HG03196 (cell line): ENCODE measurements around the gene ZNF837.
"Not testable (repeated sequence)": the region's sequence is repeated elsewhere in the genome, so short reads cannot be mapped to it uniquely, and the experiment has no call there.

Experiments used
- ATAC-seq: cut with Tn5 transposase; IDR thresholded peaks from one replicate; pipeline ENCODE4 v1.9.1; 2021; ENCODE audit not compliant: unreplicated experiment

ZNF837 gene

GRCh38 chr19:58351990-58352755 lies 28.7 kb downstream of the ZNF837 start:
- no peak for ATAC-seq

- no peak for ATAC-seq
These were observed 29.3 kb downstream of the ZNF837 start for GRCh38 chr19:58351558-58351878.

DNA sequence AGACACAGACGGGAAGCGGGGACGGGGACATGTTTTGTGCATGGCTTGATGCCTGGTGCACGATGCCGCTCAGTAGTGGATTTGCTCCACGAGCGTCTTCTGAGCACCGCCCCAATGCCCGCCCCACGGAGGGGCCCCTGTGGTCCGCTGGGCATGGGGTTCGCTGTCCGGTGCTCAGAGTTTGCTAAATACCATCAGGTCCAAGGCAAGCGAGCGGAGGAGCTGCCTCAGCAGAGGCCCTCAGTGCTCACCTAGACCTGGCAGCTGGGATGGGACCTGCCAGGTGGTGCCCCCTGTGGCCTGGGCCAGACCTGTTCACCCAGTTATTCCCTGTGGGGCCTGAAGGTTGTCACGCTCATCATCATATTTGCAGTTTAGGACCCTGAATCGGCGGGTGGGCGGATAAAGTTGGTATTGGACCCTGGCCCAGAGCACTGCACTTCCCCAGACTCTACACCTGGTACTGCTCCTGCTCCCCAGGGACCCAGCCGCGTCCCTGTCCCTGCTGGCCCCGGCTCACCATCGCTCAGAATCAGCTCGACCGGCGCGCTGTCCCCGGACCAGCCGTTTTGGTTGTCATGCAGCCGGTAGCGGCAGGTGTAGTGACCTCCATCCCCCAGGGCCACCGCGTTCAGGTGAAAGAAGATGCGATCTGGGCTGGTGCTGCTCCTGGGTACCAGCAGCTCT lies 29.8 kb downstream of the ZNF837 start:
- ATAC-seq, result no peak

GRCh38 chr19:58350001-58350861 lies 30.6 kb downstream of the ZNF837 start:
- no peak for ATAC-seq

GRCh38 chr19:58349590-58349989 lies 31.2 kb downstream of the ZNF837 start:
- no peak for ATAC-seq

DNA sequence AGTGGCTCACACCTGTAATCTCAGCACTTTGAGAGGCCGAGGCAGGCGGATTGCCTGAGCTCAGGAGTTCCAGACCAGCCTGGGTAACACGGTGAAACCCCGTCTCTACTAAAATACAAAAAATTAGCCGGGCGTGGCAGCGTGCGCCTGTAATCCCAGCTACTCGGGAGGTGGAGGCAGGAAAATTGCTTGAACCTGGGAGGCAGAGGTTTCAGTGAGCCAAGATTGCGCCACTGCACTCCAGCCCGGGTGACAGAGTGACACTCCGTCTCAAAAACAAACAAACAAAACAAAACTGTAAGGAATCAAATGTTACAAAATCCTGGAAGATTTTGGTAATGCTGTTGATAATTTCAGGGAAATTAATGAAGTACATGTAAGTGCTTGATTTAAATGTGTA lies 32.8 kb downstream of the ZNF837 start:
- not testable (repeated sequence) for ATAC-seq

GRCh38 chr19:58346961-58347929 lies 33.6 kb downstream of the ZNF837 start:
- peak; percentile 68 for ATAC-seq

- ATAC-seq, result no peak
These were observed 35.3 kb downstream of the ZNF837 start for GRCh38 chr19:58345558-58345957.

DNA sequence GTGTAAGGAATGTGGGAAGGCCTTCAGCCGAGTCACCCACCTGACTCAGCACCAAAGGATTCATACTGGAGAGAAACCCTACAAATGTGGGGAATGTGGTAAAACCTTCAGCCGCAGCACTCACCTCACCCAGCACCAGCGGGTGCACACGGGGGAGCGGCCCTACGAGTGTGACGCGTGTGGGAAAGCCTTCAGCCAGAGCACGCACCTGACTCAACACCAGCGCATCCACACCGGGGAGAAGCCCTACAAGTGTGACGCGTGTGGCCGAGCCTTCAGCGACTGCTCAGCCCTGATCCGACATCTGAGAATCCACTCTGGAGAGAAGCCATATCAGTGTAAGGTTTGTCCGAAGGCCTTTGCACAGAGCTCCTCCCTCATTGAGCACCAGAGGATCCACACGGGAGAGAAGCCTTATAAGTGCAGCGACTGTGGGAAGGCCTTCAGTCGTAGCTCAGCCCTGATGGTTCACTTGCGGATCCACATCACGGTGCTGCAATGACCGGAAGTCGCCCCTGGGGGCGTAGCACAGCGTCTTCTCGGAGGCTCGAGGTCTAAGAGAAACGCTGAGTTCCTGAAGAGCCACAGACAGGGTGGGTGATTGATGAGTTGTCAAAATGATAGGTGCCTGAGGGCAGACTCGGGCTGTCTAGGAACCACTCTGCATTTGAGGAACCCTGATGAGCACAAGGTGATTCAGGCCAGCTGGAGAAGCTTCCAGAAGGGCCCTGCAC lies 41.8 kb downstream of the ZNF837 start:
- ATAC-seq, result no peak

- no peak for ATAC-seq
These were observed 42.5 kb downstream of the ZNF837 start for GRCh38 chr19:58338336-58338735.

DNA sequence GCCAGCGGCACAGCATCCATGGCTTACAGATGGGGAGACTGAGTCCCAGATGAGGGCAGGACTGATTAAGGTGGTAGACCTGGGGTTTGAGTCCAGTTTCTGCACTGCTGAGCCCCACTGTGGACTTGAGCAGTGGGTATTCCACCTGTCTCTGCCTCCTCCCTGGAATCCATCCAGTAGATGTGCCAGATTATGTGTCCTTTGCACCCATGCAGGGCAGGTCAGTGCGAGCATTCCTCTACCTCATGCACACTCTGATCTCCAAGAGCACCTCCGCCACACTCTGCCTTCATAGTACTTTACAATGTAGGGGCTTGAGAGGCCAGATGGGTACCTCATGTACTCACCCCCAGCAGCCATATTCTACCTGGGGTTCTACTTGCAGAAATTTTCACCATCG lies 44.0 kb downstream of the ZNF837 start:
- no peak for ATAC-seq

DNA sequence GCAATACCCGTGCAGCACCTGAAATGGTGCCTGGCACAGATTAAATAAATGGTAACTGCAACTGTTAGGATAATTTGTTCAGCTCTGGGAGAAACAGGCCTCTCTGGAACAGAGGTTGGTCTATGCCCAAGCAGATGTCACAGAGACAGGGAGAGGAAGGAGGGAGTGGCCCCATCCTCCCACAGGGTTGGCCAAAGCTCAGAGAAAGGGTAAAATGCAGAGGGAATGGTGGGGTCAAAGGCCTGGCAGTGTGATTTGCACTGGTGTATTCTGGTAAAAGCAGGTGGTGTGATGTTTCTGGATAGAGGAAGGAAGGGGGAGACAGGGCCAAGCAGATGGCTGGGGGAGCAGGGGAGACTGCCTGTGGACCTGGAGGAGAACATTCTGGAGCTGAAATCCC lies 44.6 kb downstream of the ZNF837 start:
- no peak for ATAC-seq

GRCh38 chr19:58335630-58336029 lies 45.2 kb downstream of the ZNF837 start:
- ATAC-seq, result no peak

DNA sequence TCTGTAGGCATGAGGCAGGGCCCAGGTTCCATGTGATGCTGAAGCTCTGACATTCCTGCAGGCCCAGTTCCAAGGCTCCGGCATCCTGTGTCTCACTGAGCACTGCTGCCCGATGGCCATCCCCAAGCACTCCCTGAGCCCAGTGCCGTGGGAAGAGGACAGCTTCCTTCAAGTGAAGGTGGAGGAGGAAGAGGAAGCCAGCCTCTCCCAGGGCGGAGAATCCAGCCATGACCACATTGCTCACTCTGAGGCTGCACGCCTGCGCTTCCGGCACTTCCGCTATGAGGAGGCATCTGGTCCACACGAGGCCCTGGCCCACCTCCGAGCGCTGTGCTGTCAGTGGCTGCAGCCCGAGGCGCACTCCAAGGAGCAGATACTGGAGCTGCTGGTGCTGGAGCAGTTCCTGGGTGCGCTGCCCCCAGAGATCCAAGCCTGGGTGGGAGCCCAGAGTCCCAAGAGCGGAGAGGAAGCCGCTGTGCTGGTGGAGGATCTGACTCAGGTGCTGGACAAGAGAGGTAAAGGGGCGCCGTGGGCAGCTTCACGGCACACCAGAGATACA lies 46.1 kb downstream of the ZNF837 start:
- ATAC-seq, result no peak

DNA sequence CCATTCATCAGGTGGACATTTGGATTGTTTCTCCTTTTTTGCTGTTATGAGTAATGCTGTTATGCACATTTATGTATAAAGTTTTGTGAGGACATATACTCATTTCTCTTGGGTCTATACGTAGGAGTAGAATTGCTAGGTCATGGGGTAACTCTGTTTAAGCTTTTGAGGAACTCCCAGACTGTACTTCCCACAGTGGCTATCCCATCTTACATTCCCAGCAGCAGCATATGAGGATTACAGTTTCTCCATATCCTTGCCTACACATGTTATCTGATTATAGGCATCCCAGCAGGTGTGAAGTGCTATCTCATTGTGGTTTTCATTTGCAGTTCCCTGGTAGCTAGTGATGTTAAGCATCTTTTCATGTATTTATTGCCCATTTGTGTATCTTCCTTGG lies 48.1 kb downstream of the ZNF837 start:
- no peak for ATAC-seq

- ATAC-seq, result no peak
These were observed 50.4 kb downstream of the ZNF837 start for GRCh38 chr19:58330458-58330857.

DNA sequence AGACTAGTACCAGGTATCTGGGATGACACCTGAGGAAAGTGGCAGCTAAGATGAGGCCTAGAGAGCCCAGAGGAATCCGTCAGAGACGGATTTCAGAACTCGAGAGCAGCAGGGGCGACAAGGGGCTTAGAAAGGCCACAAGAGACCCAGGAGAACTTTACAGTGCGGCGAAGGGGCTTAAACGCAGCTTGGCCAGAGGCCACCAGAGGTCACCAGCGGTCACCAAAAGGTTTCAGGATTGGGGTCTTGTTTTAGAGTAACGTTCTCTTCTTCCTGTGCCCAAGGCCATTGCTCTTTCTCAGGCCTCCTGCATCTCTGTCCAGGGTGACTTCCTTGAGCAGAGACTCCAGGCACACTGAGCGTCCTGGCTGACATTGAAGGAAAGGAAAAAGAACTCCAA lies 51.8 kb downstream of the ZNF837 start:
- ATAC-seq, result no peak

DNA sequence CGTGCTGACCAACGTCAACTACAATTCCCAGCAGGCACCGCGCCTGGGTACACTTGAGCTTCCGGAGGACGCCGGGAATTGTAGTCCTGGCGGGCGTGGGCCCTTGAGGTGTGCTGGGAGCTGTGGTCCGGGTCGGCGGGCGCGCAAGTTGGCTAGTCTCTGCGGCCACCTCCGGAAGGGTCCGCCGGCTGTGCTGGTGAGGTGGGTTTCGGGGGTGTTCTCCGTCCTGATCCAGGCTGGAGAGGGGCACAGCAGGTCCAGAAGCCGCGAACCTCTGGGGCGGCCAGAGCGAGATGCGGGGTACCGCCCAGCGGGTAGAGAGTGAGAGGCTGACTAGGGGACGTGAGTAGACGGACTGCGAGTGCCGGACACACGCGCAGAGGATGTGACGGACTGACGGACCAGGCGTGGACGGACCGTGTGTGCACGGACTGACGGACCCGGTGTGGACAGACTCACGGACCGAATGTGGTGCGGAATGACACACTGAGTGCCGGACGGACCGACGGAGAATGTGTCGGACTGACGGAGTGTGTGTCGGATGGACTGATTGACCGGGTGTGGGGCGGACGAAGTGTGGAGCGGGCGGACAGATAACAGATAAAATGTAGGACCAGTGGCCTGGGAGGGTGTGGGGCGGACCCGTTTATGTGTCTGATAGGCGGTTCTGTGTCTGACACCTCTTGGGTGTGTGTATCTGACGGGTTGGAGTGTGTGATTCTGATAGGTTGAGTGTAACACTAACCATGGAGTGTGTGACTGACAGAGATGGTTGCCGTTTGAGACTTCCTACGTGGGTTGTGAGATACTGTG lies 53.7 kb downstream of the ZNF837 start, which contains the start of gene ZSCAN22:
Gene ZSCAN22, plus strand, starts transcription at position 81 of the 813 bp plus-strand sequence. CDS start 7,809 bp downstream, outside the sequence.
- peak; percentile 75 for ATAC-seq

DNA sequence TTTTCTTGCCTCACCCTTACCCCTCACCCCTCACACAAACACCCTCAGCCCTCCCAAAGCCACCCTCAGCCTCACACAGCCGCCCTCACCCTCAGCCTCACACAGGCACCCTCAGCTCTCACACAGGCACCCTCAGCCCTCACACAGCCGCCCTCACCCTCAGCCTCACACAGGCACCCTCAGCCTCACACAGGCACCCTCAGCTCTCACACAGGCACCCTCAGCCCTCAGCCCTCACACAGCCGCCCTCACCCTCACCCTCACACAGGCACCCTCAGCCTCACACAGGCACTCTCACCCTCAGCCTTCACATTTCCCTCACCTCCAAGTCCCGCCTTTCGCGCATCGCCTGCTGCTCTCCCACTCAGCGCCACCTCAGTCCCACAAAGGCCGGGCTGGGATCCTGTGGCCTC lies 54.3 kb downstream of the ZNF837 start:
- ATAC-seq, result no peak
